Dermis blood vessel endothelial cell (primary cell): ENCODE results near the gene CIC. TPM values are rescaled to one million over a fixed set of nuclear protein-coding genes. Genes with fewer than 3 reads are reported as not detected.
A peak's percentile ranks its signal among the peaks of the same experiment; 100 is the strongest.
"Not testable (repeated sequence)": the region's sequence is repeated elsewhere in the genome, so short reads cannot be mapped to it uniquely, and the experiment has no call there.

Experiments
- DNase-seq: peaks from one replicate; pipeline ENCODE4 v3.0.0; 2010
- total RNA-seq: library from RNA; depleted of rRNA; stranded (reverse); fragments of >200 nt; gene quantifications from 2 replicates; pipeline ENCODE4 v1.2.3, GENCODE V29; 2014

The CIC gene
- total RNA-seq, 1 donor from 2014 or later: 20.6 TPM

DNA sequence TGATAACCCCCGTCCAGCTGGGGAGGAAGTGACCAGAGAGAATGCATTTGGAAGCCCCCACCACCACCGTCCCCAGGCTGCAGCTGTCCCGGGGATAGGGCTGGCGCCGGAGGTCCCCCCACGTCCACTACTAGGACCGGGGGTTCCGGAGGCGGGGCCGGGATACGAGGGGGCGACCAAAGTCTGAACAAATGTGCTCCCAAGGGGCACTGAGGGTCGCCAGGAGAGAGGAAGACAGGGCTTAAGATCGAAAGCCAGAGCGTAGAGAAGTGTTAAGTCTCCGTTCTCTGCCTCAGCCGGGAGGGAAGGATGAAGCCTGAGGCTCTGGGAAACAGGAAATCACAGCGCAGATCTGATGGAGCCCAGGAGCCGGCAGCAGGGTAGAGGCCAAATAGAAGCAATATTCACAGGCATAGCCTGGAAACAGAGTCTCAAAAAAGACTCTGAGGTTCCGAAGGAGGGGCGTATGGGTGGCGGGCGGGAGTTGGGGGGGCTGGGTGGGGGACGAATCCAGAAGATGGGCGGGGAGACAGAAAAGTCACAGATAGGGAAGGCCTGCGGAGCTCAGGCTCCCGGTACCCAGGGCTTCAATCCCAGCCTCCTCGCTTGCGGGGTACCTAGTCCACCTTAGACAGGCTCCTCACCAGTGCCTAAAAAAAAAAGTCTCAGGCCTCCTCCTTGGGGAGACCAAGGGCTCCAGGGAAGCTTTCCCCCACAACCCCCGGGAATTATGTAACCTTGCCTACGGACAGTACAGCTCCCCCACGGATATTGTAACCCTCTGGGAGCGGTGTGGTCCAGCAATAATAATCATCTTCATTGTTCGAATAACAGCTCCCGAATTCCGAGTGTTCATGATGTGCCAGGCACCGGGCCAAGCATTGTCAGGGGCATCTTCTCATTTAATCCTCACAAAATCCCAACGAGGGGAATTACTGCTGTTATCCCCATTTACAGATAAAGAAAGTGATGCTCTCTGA lies 13.0 kb upstream of the CIC start:
- DNase-seq: peak; percentile 70

DNA sequence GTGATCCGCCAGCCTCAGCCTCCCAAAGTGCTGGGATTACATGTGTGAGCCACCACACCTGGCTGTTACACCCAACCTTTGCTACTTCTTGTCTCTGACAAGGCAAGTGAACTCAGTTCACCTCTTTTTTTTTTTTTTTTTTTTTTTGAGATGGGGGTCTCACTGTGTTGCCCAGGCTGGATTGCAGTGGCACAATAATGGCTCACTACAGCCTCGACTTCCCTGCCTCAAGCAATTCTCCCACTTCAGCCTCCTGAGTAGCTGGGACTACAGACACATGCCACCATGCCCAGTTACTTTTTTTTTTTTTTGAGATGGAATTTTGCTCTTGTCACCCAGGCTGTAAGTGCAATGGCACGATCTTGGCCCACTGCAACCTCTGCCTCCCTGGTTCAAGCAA lies 11.2 kb upstream of the CIC start:
- not testable (repeated sequence) for DNase-seq

GRCh38 chr19:42261763-42262162 lies 7.3 kb upstream of the CIC start:
- no peak for DNase-seq

DNA sequence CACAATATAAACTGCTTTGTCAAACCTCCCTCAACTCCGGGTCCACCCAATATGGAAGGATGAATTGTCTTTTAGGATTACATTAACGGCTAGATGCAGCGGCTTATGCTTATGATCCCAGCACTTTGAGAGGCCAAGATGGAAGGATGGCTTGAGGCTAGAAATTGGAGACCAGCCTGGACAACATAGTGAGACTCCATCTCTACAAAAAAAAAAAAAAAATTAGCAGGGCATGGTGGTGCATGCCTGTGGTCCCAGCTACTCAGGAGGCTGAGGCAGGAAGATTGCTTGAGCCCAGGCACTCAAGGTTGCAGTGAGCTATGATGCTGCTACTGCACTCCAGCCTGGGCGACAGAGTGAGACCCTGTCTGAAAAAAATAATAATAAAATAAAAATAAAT lies 2.9 kb upstream of the CIC start:
- not testable (repeated sequence) for DNase-seq

- not testable (repeated sequence) for DNase-seq
These were observed 2.0 kb upstream of the CIC start for GRCh38 chr19:42266928-42267603.

GRCh38 chr19:42267644-42268141 lies 1.4 kb upstream of the CIC start:
- DNase-seq: peak; percentile 18

- DNase-seq: peak; percentile 100
These were observed 829 bp upstream of the CIC start for GRCh38 chr19:42268142-42268703.

GRCh38 chr19:42269478-42270345 lies 660 bp downstream of the CIC start:
- no peak for DNase-seq

GRCh38 chr19:42270346-42271044 lies 1.4 kb downstream of the CIC start:
- DNase-seq: peak; percentile 72

DNA sequence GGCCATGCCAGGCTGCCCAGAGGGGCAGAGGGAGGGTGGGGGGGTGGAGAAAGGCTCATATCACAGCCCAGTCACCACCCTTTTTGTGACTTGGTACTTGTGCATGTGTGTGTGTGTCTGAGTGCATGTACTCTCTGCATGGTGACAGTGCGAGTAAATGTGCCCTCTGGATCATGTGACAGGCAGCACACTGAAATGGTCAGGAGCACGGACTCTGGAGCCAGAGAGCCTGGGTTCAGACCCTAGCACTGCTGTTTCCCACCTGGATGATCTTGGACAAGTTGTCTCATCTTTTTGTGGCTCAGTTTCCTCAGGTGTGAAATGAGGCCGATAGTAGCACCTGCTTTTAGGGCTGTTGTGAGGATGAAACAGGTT lies 2.0 kb downstream of the CIC start:
- no peak for DNase-seq

- DNase-seq: no peak
These were observed 2.9 kb downstream of the CIC start for GRCh38 chr19:42271861-42272534.

DNA sequence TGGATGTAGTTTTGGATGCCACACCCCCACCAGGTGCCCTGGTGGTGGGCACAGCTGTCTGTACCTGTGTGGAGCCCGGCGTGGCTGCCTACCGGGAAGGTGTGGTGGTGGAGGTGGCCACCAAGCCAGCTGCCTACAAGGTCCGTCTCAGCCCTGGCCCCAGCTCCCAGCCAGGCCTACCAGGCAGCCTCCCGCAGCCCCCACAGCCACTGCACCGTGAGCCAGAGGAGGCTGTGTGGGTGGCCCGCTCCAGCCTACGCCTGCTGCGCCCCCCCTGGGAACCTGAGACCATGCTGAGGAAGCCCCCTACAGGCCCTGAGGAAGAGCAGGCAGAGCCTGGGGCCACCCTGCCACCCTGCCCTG lies 3.5 kb downstream of the CIC start:
- DNase-seq: no peak

DNA sequence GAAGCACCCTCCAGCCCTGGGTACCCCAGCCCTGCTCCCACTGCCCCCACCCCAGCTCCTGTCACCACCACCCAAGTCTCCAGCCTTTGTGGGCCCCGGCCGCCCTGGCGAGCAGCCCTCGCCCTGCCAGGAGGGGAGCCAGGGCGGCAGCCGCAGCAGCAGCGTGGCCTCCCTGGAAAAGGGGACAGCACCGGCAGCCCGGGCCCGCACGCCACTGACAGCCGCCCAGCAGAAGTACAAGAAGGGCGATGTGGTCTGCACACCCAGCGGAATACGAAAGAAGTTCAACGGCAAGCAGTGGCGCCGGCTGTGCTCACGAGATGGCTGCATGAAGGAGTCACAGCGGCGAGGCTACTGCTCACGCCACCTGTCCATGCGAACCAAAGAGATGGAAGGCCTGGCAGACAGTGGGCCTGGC lies 3.9 kb downstream of the CIC start:
- DNase-seq: no peak

- no peak for DNase-seq
These were observed 4.5 kb downstream of the CIC start for GRCh38 chr19:42273407-42274064.

GRCh38 chr19:42274065-42274682 lies 5.1 kb downstream of the CIC start:
- no peak for DNase-seq

GRCh38 chr19:42275103-42275502 lies 6.1 kb downstream of the CIC start:
- DNase-seq: no peak

- DNase-seq: no peak
These were observed 6.5 kb downstream of the CIC start for GRCh38 chr19:42275517-42275916.

- no peak for DNase-seq
These were observed 7.2 kb downstream of the CIC start for GRCh38 chr19:42276284-42276683.

GRCh38 chr19:42276821-42277220 lies 7.8 kb downstream of the CIC start:
- no peak for DNase-seq

GRCh38 chr19:42277821-42278451 lies 8.9 kb downstream of the CIC start:
- peak; percentile 69 for DNase-seq
